GM12878 (cell line): ENCODE measurements around the gene LEMD3. TPM values are rescaled to one million over a fixed set of nuclear protein-coding genes. Genes with fewer than 3 reads are reported as not detected.
A peak's percentile ranks its signal among the peaks of the same experiment; 100 is the strongest.

Experiments used
- CHD2 ChIP-seq: IDR thresholded peaks from 2 replicates; pipeline ENCODE4 v1.6.1; 2011; ENCODE audit warnings: low read depth, low read length, improper control_type of control experiment, borderline replicate concordance
- DPF2 ChIP-seq: fragments of 450-650 bp; IDR thresholded peaks from 2 replicates; pipeline ENCODE4 v1.6.1; 2017; ENCODE audit warnings: mild to moderate bottlenecking
- EP300 ChIP-seq, 2 experiments: fragments of 150-350 bp in 1 of 2; IDR thresholded peaks; 2 replicates each; pipeline ENCODE4 v1.6.1; 2011 to 2012; ENCODE audit warnings: low read depth in 2 of 2, low read length in 2 of 2, borderline replicate concordance in 1 of 2, improper control_type of control experiment in 1 of 2, inconsistent platforms in 1 of 2; ENCODE audit not compliant: control insufficient read depth in 1 of 2
- ETV6 ChIP-seq, 2 experiments: fragments of 450-650 bp in 1 of 2; IDR thresholded peaks in 1 of 2; conservative IDR thresholded peaks in 1 of 2; 2 replicates each; pipeline ENCODE4 v1.6.1; 2014; ENCODE audit warnings: antibody characterized with exemption in 1 of 2, borderline replicate concordance in 1 of 2, low read depth in 1 of 2, mild to moderate bottlenecking in 1 of 2, moderate library complexity in 1 of 2
- FOS ChIP-seq: IDR thresholded peaks from 3 replicates; pipeline ENCODE4 v1.6.1; 2011; ENCODE audit warnings: borderline replicate concordance; ENCODE audit not compliant: insufficient read length; ENCODE audit errors: extremely low read depth
- HDAC6 ChIP-seq: fragments of 200-600 bp; sonication (generic); IDR thresholded peaks from one replicate; pipeline ENCODE4 v1.8.0; 2017; ENCODE audit warnings: antibody characterized with exemption; ENCODE audit not compliant: unreplicated experiment
- KAT2A ChIP-seq: conservative IDR thresholded peaks from 2 replicates; pipeline ENCODE4 v1.6.1; 2011; ENCODE audit warnings: low read depth, low read length; ENCODE audit not compliant: control insufficient read depth
- KLF5 ChIP-seq: fragments of 450-650 bp; IDR thresholded peaks from 2 replicates; pipeline ENCODE4 v1.6.1; 2014; ENCODE audit warnings: mild to moderate bottlenecking; ENCODE audit not compliant: partially characterized antibody
- MEF2A ChIP-seq: IDR thresholded peaks from 2 replicates; pipeline ENCODE4 v1.6.1; 2011; ENCODE audit warnings: low read depth, mild to moderate bottlenecking, low read length, moderate library complexity; ENCODE audit not compliant: insufficient read depth
- MTA3 ChIP-seq: IDR thresholded peaks from 2 replicates; pipeline ENCODE4 v1.6.1; 2012; ENCODE audit warnings: low read length, inconsistent platforms, borderline replicate concordance
- NFIC ChIP-seq: IDR thresholded peaks from 2 replicates; pipeline ENCODE4 v1.6.1; 2012; ENCODE audit warnings: low read depth, mild to moderate bottlenecking, inconsistent platforms, low read length, moderate library complexity
- NR2F1 ChIP-seq: fragments of 450-650 bp; conservative IDR thresholded peaks from 2 replicates; pipeline ENCODE4 v1.6.1; 2017; ENCODE audit warnings: mild to moderate bottlenecking
- POLR2AphosphoS2 ChIP-seq: IDR thresholded peaks from 2 replicates; pipeline ENCODE4 v1.6.1; 2011; ENCODE audit warnings: low read depth, mild to moderate bottlenecking, low read length, improper control_type of control experiment, moderate library complexity
- POU2F2 ChIP-seq: IDR thresholded peaks from 3 replicates; pipeline ENCODE4 v1.6.1; 2011; ENCODE audit warnings: low read depth, mild to moderate bottlenecking, low read length, borderline replicate concordance
- RAD51 ChIP-seq: fragments of 450-650 bp; IDR thresholded peaks from 2 replicates; pipeline ENCODE4 v1.6.1; 2016; ENCODE audit warnings: moderate library complexity, mild to moderate bottlenecking, inconsistent platforms
- RB1 ChIP-seq: fragments of 450-650 bp; formaldehyde crosslinking; IDR thresholded peaks from 2 replicates; pipeline ENCODE4 v1.6.1; 2017; ENCODE audit warnings: mild to moderate bottlenecking, borderline replicate concordance
- RBBP5 ChIP-seq: fragments of 200-600 bp; sonication (generic); conservative IDR thresholded peaks from 2 replicates; pipeline ENCODE4 v1.6.1; 2016
- RUNX3 ChIP-seq: IDR thresholded peaks from 2 replicates; pipeline ENCODE4 v1.6.1; 2012; ENCODE audit warnings: low read length, inconsistent platforms
- SIN3A ChIP-seq: IDR thresholded peaks from 2 replicates; pipeline ENCODE4 v1.6.1; 2012; ENCODE audit warnings: low read depth, low read length, improper control_type of control experiment
- SMAD1 ChIP-seq: fragments of 450-650 bp; IDR thresholded peaks from 2 replicates; pipeline ENCODE4 v1.6.1; 2018; ENCODE audit warnings: mild to moderate bottlenecking, low read depth; ENCODE audit not compliant: partially characterized antibody
- TBL1XR1 ChIP-seq: IDR thresholded peaks from 2 replicates; pipeline ENCODE4 v1.6.1; 2012; ENCODE audit warnings: low read depth, low read length, improper control_type of control experiment
- TCF7 ChIP-seq: IDR thresholded peaks from 2 replicates; pipeline ENCODE4 v1.6.1; 2014; ENCODE audit warnings: antibody characterized with exemption, borderline replicate concordance
- ZNF384 ChIP-seq: IDR thresholded peaks from 2 replicates; pipeline ENCODE4 v1.6.1; 2012; ENCODE audit warnings: low read depth, mild to moderate bottlenecking, low read length, improper control_type of control experiment, borderline replicate concordance
- polyA plus RNA-seq, 11 experiments: library from polyadenylated mRNA; depleted of rRNA in 4 of 11; unstranded in 6 of 11; stranded (reverse) in 5 of 11; fragments of >200 nt; fragmentation: Nextera tagmentation in 4 of 11; fragmentation: Illumina TruSeq in 1 of 11; extraction: Ambion mirVana in 4 of 11; extraction: Trizol in 1 of 11; gene quantifications; 1 replicate in 1 of 11; 2 replicates in 10 of 11; pipeline versions ENCODE4 v1.2.1 to v1.2.3, GENCODE V29; 2011 to 2016; ENCODE audit warnings: inconsistent platforms in 2 of 11, missing spikeins in 2 of 11, low read depth in 1 of 11
- total RNA-seq, 4 experiments: library from RNA; depleted of rRNA in 3 of 4; stranded (reverse); fragments of >200 nt in 3 of 4; fragmentation: Illumina TruSeq in 1 of 4; extraction: Trizol in 1 of 4; gene quantifications; 2 replicates each; pipeline versions ENCODE4 v1.2.1 to v1.2.3, GENCODE V29; 2013 to 2021
- TF ChIP-seq, protein P1 (sequence below): fragments of 450-650 bp; IDR thresholded peaks from 2 replicates; pipeline ENCODE4 v1.6.1; 2017; ENCODE audit warnings: antibody characterized with exemption, mild to moderate bottlenecking, moderate library complexity
- TF ChIP-seq, protein P2 (sequence below): IDR thresholded peaks from 2 replicates; pipeline ENCODE4 v1.6.1; 2011; ENCODE audit warnings: mild to moderate bottlenecking, low read depth, low read length, moderate library complexity; ENCODE audit not compliant: insufficient replicate concordance
- TF ChIP-seq, protein P3 (sequence below): fragments of 450-650 bp; IDR thresholded peaks from 2 replicates; pipeline ENCODE4 v1.6.1; 2017; ENCODE audit warnings: borderline replicate concordance

LEMD3 gene
- total and polyA plus RNA-seq, 10 of the 15 experiments (the other 5 are each of a cell fraction or from before 2014, with no cell fraction given): 7.5 to 26.0 (median 16.5) TPM

- TF ChIP-seq, protein P1, sequence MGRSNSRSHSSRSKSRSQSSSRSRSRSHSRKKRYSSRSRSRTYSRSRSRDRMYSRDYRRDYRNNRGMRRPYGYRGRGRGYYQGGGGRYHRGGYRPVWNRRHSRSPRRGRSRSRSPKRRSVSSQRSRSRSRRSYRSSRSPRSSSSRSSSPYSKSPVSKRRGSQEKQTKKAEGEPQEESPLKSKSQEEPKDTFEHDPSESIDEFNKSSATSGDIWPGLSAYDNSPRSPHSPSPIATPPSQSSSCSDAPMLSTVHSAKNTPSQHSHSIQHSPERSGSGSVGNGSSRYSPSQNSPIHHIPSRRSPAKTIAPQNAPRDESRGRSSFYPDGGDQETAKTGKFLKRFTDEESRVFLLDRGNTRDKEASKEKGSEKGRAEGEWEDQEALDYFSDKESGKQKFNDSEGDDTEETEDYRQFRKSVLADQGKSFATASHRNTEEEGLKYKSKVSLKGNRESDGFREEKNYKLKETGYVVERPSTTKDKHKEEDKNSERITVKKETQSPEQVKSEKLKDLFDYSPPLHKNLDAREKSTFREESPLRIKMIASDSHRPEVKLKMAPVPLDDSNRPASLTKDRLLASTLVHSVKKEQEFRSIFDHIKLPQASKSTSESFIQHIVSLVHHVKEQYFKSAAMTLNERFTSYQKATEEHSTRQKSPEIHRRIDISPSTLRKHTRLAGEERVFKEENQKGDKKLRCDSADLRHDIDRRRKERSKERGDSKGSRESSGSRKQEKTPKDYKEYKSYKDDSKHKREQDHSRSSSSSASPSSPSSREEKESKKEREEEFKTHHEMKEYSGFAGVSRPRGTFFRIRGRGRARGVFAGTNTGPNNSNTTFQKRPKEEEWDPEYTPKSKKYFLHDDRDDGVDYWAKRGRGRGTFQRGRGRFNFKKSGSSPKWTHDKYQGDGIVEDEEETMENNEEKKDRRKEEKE: no peak
- no peak for TF ChIP-seq SMAD1
- TF ChIP-seq MTA3: peak; percentile 58; the same call in 1 of the 2 replicates
- no peak for TF ChIP-seq POLR2AphosphoS2
- TF ChIP-seq NFIC: peak; percentile 65
- no peak for TF ChIP-seq DPF2
- no peak for TF ChIP-seq KAT2A
- TF ChIP-seq RAD51: no peak
- TF ChIP-seq, protein P2, sequence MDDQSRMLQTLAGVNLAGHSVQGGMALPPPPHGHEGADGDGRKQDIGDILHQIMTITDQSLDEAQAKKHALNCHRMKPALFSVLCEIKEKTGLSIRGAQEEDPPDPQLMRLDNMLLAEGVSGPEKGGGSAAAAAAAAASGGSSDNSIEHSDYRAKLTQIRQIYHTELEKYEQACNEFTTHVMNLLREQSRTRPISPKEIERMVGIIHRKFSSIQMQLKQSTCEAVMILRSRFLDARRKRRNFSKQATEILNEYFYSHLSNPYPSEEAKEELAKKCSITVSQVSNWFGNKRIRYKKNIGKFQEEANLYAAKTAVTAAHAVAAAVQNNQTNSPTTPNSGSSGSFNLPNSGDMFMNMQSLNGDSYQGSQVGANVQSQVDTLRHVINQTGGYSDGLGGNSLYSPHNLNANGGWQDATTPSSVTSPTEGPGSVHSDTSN: no peak
- TF ChIP-seq MEF2A: peak; percentile 97
- peak; percentile 14; the same call in 1 of the 2 replicates for TF ChIP-seq TCF7
- TF ChIP-seq HDAC6: no peak
- no peak for TF ChIP-seq NR2F1
- TF ChIP-seq ZNF384: no peak
- no peak for TF ChIP-seq CHD2
- TF ChIP-seq RB1: no peak
- no peak for TF ChIP-seq RBBP5
- no peak for TF ChIP-seq FOS
- no peak for TF ChIP-seq SIN3A
- TF ChIP-seq RUNX3: peak; percentile 73
- TF ChIP-seq TBL1XR1: peak; percentile 53; the same call in 1 of the 2 replicates
- peak in 1 of 2 experiments; percentile 48; a peak in 1 of 4 replicates for TF ChIP-seq EP300 (IDR thresholded peaks at IDR 0.05; ENCODE audit: borderline replicate concordance in 1 of 2, control insufficient read depth in 1 of 2, low read depth in 2 of 2, low read length in 2 of 2)
- TF ChIP-seq ETV6 (conservative IDR thresholded peaks at IDR 0.05 in 1 of 2, IDR thresholded peaks at IDR 0.05 in 1 of 2; ENCODE audit: borderline replicate concordance in 1 of 2, low read depth in 1 of 2): no peak
- no peak for TF ChIP-seq POU2F2
- TF ChIP-seq, protein P3, sequence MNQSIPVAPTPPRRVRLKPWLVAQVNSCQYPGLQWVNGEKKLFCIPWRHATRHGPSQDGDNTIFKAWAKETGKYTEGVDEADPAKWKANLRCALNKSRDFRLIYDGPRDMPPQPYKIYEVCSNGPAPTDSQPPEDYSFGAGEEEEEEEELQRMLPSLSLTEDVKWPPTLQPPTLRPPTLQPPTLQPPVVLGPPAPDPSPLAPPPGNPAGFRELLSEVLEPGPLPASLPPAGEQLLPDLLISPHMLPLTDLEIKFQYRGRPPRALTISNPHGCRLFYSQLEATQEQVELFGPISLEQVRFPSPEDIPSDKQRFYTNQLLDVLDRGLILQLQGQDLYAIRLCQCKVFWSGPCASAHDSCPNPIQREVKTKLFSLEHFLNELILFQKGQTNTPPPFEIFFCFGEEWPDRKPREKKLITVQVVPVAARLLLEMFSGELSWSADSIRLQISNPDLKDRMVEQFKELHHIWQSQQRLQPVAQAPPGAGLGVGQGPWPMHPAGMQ: no peak
- no peak for TF ChIP-seq KLF5
These were observed 19.8 kb downstream of the LEMD3 start (continued) for GRCh38 chr12:65189028-65189718.
